Measurements from ENCODE around the gene IFT27. TPM values are rescaled to one million over a fixed set of nuclear protein-coding genes. Genes with fewer than 3 reads are reported as not detected.

IFT27 gene
- total RNA-seq, 1 donor from 2014 or later: 28.6 TPM

DNA sequence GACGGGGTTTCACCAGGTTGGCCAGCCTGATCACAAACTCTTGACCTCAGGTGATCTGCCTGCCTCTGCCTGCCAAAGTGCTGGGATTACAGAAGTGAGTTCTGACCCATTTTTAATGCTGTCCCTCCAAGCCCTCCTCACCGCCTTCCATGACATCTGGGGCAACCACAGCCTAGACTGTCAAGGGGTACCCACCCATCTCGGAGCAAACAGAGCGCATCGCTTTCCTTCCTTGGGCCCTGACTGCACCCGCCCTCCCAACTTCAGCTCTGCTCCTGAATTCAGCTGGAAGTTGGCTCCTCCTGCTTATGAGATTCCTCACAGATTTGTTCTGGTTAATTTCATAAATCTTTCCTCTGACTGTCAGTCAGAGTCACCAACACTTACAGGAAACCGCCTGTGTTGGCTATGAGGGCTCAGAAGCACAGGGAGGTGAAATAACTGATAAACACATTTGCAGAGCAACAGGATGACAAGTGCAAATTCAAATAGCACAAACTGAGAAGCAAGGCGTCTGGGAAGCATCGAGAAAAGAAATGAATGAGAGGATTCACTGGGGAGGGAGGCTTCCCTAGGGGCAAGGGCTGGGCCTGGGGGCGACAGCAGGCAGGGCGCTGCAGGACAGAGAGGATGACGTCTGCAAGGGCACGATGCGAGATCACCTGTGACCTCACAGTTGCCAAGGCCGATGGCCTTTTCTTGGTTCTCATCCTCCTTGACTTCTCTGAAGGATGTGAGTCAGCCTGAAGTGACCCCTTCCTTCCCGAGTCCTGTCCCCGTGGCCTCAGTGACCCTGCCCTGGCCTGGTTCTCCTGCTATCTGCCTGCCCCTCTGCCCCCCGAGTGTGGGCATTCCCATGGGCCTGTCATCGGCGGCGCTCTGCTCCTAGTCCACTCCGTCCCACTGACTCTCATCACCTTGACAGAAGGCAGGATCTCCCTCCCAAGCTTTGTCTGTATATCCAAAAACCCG, 6.1 kb downstream of the IFT27 start:
- intact Hi-C loops (cut with DNase I): loop anchor here (10.0 kb wide), 1 partner anchor 225 kb away; no protein-coding TSS in a partner anchor
- no peak for DNase-seq
- no peak for ATAC-seq (ENCODE audit: poor library complexity)

DNA sequence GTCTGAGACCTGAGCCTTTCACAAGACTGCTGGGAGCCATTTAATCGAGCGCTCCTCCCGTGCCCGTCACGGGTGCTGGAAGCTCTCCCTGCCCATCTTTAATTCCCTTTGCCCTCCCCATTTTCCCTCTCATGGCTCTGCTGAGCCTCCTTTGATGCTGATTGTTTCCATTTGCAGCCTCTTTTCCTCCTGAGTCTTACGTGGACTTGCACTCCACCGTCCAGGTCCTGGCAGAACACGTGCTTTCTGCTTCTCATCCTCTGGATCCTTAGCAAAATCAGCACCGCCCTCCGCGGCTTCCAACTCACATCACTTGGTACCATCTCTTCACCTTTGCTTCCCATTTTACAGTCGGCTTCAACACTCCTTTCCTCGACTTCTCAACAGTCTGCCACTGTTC, 7.3 kb downstream of the IFT27 start:
- no peak for ATAC-seq (ENCODE audit: poor library complexity)
- intact Hi-C loops (cut with DNase I): loop anchor here (10.0 kb wide), 1 partner anchor 224 kb away; no protein-coding TSS in a partner anchor

DNA sequence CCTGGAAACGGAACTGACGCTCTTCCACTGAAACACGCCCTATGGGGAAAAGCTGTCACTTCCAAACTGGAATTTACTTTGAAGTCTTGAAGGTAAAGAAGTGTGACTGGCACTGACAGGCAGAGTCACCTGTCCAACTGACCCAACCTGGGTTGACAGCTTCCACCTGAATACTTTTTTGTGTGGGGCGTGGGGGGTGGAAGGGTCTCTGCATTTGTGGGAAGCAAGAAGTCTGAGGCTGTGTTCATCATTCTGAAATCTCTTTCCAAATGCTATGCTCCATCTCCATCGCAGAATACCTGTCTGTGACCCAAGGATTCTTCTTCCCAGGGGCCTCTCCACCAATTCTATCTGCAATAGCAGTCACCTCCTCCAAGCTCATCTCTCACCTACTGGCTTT, 7.8 kb downstream of the IFT27 start:
- no peak for DNase-seq
- no peak for ATAC-seq (ENCODE audit: poor library complexity)
- intact Hi-C loops (cut with DNase I): loop anchor here (10.0 kb wide), 1 partner anchor 223 kb away; no protein-coding TSS in a partner anchor

More for the DNA sequence above, 7.3 kb downstream of the IFT27 start:
- no peak for DNase-seq

DNA sequence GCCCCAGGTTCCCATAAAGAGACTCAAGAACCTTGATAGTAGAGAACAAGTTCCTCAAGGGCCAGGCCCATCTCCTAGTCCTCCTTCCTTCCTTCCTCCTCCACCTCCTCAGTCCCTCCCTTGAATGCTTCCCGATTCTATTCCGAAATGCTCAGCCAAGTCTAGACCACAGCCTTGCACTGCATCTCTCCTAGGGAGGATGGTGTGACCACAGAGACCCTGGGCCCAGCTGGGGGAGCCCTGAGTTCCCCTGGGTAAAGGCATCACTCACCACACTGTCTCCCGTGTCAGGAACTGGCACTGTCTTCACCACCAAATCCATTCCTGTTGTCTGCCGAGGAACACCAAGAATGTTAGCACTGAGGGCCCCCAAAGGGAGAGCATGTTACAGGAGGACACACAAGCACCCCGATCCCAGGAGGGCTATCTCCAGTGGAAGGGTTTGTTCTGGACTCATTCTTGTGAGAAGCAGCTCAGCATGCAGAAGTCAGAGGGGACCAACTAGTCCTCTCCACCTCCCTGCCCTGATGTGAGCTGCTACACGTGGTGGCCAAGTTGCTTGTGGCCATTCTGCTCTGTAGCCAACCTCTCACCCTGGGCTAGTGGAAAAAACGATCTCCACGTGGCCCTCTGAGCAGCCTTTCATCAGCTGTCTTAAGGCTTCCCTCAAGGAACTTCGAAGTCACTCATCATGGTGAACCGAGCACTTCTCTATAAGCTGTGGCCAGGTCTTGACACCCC, 8.7 kb downstream of the IFT27 start:
- DNase-seq (no peak), ATAC-seq (ENCODE audit: poor library complexity) (no peak)
- intact Hi-C loops (cut with DNase I): loop anchor here (10.0 kb wide), 1 partner anchor 222 kb away; no protein-coding TSS in a partner anchor

DNA sequence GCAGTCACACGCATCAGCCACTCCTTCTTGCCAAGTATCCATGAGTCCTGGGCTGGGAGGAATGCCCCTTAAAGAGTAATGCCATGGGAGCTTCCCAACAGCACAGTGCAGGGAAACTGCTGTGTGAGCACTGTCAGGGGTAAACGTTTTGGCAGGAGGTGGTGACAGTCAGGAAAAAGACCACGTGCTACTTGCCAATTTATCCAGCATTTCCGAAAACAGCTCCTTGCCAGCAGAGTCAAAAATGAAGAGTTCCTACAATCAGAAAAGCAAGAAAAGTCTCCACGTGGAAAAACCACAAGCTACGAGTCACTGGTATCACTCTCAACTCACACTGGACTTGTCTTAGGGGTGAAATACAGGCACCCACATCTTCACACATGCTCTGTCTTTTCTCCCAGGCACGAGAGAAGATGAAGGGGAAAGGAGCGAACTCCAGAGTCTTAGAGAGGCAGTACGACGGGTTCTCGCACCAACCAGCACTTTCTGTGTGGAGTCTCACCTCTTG, 9.9 kb downstream of the IFT27 start:
- ATAC-seq (ENCODE audit: poor library complexity) (no peak), DNase-seq (no peak)
- intact Hi-C loops (cut with DNase I): loop anchor here (10.0 kb wide), 1 partner anchor 221 kb away; no protein-coding TSS in a partner anchor

DNA sequence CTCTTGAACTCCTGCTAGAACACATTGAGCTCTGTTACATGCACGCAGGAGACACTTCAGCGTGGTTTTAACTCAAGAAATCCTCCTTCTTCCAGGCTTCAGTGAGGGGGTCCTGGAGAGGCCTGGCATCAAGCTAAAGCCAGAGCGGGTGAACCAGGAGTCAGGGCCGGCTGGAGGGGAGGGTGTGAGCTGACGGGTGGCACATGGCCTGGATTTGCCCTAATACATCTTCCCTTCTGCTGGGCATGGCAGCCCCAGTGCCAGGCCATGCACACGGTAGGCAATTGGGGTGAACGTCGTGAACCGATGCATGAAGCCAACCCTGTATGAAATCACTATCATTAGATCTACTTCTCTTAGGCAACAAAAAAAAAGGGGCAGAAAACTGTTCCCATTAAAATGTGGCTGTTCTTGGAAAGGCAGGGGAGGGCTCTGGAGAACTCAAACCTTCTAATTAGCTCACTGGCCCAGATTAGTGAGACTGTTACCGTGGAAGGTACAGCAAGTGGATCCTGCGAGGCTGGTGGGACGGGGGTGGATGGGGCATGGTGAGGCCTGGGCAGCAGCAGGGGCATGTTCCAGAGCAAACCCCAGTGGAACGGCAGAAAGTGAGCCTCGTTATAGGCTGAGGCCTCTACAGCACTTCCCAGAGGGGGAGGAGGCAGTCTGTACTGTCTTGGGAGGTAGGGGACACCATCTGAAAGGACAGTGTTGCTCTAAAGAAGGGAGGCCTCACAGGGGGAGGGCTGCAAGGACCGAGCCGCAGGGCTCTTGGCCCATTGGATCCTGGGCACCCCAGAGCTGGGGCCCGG, 10.6 kb downstream of the IFT27 start:
- DNase-seq: no peak
- ATAC-seq (ENCODE audit: poor library complexity): no peak
- intact Hi-C loops (cut with DNase I): loop anchor here (10.0 kb wide), 1 partner anchor 221 kb away; no protein-coding TSS in a partner anchor

DNA sequence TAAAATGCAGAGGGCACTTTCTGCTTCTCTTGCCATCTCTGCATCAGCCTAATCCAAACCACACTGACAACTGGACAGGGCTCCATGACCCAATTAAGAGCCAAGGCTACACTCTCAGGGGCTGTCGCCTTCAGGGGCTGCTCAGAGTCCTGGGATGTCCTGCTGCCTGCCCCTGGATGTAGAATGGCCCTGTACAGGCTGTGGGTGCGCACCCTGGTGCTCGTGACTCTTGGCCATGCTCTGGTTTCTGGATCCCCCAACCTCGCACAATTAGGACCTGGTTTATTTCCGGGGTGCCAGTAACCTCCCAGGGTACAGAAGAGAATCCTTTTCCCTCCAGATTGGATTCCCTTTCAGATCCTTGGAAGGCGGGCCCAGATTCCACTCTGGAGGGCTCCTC, 11.3 kb downstream of the IFT27 start:
- intact Hi-C loops (cut with DNase I): loop anchor here (10.0 kb wide), 1 partner anchor 220 kb away; no protein-coding TSS in a partner anchor
- no peak for ATAC-seq (ENCODE audit: poor library complexity)

DNA sequence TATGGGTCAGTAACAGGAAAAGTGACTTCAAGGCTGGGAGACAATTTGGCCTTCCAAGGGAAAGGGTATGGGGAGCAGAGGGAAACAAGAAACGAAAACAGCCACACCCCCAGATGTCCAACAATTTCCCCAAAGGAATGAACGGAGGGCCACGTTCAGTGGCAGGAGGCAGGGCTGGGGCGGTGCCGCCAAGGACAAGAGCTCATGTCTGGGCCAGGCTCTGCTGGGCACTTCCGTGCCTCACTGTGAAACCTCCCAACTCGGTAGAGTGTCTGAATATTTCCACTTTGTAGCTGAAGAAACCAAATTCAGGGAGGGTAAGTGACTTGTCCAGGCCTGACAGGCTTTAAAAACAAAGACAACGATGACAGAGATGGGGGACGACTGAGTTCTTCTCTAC, 11.9 kb downstream of the IFT27 start:
- no peak for ATAC-seq (ENCODE audit: poor library complexity)
- DNase-seq: no peak
- intact Hi-C loops (cut with DNase I): loop anchor here (10.0 kb wide), 1 partner anchor 219 kb away; no protein-coding TSS in a partner anchor

More for the DNA sequence above, 11.3 kb downstream of the IFT27 start:
- no peak for DNase-seq

DNA sequence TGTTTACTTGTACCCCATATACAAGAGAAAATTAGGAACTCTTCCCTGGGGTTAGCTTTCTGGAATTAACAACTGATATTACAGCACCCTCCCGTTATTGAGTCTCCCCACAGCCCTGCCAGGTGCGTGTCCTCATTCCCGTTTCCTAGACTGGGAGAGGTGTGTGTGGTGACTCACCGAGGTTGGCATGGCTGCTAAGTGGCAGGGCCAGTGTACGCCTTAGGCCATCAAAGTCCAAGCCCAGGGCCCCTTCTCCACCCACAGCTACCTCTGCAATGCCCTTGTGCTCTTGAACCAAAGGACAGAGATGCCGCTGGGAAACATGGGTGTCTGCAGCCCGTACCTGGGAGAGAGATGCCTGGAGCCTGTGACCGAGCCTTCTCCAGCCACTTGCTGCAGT, 12.3 kb downstream of the IFT27 start:
- no peak for DNase-seq
- intact Hi-C loops (cut with DNase I): loop anchor here (10.0 kb wide), 1 partner anchor 219 kb away; no protein-coding TSS in a partner anchor
- ATAC-seq (ENCODE audit: poor library complexity): no peak

DNA sequence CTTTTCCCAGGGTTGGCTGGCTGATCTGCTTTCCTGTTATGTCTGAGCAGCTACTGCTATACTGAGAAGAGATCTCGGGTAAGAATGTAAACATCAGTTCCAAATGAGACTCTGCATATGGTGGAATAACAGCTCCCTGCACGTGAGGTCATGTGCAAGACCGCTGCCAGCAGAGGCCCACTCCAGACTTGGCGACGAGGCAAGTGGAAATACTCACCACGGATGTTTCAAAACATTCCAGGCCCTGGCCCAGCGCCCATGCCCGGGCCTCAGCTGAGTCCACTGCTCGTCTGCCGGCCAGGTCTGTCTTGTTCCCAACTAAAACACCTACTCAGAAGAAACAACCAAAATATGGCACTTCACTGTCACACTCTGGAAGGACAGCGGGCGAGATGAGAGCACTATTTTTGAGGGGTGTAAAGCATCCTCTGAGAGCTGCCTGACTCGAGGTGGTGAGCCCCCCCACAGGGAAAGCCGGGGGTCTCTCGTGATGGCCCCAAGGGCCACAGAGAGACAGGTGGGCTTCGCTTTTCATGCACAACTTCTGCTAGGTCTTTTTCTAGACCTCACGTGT, 13.1 kb downstream of the IFT27 start:
- ATAC-seq (ENCODE audit: poor library complexity) (peak; percentile 87), DNase-seq (peak; percentile 75)
- intact Hi-C loops (cut with DNase I): loop anchor here (10.0 kb wide), 1 partner anchor 218 kb away; no protein-coding TSS in a partner anchor

DNA sequence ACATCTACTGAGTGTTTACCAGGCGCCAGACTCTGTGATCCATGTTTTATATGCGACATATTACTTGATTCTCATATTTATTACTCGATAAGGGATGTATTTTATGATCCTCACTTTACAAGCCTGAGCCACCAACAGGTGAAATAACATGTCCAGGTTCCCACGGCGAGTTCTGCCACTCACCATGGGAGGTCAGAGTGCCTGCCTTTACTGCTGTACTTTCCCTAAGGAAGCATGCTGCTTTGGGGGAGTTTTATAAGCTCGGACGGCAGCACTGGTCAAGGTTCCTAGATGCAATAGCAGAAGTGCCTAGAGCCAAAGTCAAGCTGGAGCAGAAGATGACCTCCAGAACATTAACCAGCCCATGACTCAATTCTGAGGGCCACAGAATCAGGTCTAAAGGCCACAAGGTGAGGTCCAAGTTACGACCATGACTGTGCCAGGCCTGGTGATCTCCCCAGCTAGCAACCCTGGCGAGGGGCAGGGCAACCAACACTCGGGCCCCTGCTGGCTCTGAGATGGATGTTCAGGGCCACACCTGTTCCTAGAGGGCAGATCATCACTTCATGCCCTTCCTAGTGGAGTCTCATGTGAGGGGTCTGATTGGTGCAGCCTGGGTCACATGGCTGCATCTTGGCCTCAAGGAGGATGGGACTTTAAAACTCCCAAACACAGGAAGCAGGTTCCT, 14.2 kb downstream of the IFT27 start:
- no peak for ATAC-seq (ENCODE audit: poor library complexity)
- no peak for DNase-seq
- intact Hi-C loops (cut with DNase I): loop anchor here (10.0 kb wide), 1 partner anchor 217 kb away; no protein-coding TSS in a partner anchor

DNA sequence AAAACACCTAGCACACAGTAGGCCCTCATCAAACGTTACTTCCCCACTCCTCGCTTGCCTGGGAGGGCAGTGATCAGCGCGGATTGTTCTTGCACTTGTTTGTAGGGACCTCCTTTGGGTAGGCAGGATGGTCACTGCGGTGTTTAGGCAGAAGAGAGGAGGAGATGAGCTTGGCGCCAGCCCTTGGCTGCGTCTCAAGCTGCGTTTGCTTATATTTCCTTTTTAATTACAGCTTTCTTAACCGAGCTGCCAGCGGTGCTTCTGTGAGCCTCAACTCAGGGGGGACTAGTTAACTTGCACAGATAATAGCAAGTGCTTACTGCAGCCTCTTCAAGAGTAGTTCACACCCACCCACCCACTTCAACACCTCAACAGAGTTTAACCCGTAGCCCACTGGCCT, 15.1 kb downstream of the IFT27 start:
- ATAC-seq (ENCODE audit: poor library complexity) (no peak), DNase-seq (no peak)
- intact Hi-C loops (cut with DNase I): loop anchor here (10.0 kb wide), 1 partner anchor 216 kb away; no protein-coding TSS in a partner anchor

DNA sequence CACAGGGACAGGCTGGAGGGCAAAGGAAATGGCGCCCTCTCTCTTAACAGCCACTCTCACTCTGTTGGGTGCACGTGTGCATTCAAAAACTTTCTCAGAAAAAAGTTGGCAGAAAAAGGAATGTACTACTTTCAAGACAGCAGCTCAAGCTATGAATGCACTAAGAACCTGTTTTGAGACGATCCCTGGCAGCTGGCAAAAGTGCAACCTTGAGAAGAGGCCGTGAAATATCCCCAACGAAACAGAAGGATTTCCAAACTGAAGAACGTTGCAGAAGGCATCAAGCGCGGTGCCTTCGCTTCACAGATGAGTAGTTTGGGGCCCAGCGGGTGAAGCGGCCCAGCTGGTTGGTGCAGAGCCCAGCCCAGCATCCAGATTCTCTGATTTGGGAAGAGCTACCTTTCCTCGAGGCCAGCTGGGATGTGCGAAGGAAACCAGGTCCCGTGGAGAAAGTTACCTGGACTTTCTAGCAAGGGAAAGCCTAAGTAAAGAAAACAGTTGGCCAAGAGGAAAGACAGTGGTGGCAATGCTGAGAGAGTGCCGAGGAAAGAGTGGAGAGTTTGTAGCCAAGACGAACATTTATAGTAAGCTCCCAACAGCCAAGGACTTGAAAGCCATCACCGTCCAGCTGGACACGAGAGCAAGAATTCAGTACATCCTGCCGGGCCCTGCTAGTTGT, 16.3 kb downstream of the IFT27 start:
- intact Hi-C loops (cut with DNase I): loop anchor here (10.0 kb wide), 1 partner anchor 215 kb away; no protein-coding TSS in a partner anchor
- no peak for DNase-seq

DNA sequence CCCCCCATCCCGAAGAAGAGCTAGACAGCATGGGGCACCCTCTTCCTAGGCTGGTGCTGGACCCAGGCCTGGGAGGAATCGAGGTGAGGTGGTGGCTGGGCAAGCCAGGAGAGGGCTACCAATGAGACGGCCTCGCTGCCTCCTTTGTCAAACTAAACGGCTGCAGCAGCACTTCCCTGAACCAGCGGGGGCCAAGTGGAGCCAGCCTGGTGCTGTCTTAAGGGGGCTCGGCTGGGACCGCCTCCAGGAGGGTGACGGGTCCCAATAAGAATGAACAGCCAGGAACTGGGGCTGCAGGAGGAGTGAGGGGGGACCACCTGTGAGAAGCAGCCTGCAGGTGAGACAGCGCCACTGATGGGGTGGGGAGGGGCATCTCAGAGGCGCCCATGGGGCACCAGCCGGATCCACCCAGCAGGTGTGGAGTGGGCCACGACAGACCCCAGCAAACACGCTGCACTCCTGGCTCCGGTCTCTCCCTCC, 17.1 kb downstream of the IFT27 start:
- intact Hi-C loops (cut with DNase I): no loop called here
- DNase-seq: no peak

More for the DNA sequence above, 16.3 kb downstream of the IFT27 start:
- no peak for ATAC-seq (ENCODE audit: poor library complexity)

DNA sequence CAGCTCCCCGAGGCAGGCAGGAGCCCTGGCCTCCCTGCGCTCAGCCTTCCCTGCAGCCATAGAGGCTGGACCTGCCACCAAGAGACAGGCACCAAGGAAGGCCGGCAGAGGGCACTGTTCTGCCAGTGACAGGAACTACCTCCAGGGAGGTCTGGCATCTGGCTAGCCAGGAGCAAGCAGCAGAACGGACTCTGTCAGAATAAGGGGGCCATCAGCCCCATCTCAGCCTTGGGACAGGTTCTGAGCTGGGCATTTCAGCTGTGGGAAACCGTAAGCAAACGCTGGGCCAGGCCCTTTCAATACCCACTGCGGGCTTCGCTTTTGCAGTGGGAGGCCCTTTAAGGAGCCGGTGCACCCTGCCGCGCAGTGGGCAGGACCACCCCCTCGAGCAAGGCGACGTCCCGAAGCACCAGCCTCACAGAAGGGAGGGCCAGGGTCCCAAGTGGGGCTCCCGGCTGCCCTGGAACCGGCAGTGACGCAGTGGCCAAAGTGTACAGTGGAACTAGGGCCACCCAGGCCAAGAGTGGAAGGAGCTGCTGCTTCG, 18.2 kb downstream of the IFT27 start:
- intact Hi-C loops (cut with DNase I): no loop called here
- DNase-seq (peak; percentile 89), ATAC-seq (ENCODE audit: poor library complexity) (peak; percentile 88)

More for the DNA sequence above, 17.1 kb downstream of the IFT27 start:
- no peak for ATAC-seq (ENCODE audit: poor library complexity)

All from Right ventricle myocardium superior (tissue), 1 donor.